Subcutaneous adipose tissue (tissue), 4 donors: Measurements from ENCODE around the gene NCBP2L. TPM values are rescaled to one million over a fixed set of nuclear protein-coding genes. Genes with fewer than 3 reads are reported as not detected.

Source experiments
- total RNA-seq, 4 donors: library from RNA; depleted of rRNA; stranded (reverse); fragments of >200 nt; gene quantifications; one replicate each; pipeline ENCODE4 v1.1.0, GENCODE V29; 2016
- TF ChIP-seq, protein P1 (sequence below): fragments of 450-650 bp; IDR thresholded peaks from one replicate; pipeline ENCODE4 v1.5.1; 2016; ENCODE audit warnings: low read depth, mild to moderate bottlenecking, control low read depth, antibody characterized with exemption, moderate library complexity

Gene NCBP2L
- total RNA-seq, 4 donors from 2014 or later = not detected

DNA sequence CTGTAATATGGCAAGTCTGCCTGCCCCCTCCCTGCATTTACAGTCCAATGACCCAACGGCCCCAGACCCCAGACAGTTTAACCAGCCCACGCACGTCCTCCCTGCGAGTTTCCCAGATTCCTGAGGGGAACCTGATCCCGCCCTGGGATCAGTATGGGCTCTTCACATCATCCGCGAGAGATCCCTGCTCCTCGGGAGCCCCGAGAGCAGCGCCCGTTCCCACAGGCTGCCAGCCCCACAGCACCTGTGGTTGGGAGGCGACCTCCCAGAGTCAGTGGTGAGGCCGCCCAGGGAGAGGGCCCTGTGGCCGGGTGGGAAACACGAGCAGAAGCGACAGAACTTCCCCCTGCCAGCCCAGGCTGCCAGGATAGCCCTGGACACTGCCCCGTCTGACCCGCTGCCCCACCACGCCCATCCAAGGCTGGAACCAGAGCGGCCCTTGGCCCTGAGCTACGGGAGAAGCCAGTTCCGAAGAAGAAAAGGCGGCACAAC lies 34.8 kb upstream of the NCBP2L start:
- TF ChIP-seq, protein P1, sequence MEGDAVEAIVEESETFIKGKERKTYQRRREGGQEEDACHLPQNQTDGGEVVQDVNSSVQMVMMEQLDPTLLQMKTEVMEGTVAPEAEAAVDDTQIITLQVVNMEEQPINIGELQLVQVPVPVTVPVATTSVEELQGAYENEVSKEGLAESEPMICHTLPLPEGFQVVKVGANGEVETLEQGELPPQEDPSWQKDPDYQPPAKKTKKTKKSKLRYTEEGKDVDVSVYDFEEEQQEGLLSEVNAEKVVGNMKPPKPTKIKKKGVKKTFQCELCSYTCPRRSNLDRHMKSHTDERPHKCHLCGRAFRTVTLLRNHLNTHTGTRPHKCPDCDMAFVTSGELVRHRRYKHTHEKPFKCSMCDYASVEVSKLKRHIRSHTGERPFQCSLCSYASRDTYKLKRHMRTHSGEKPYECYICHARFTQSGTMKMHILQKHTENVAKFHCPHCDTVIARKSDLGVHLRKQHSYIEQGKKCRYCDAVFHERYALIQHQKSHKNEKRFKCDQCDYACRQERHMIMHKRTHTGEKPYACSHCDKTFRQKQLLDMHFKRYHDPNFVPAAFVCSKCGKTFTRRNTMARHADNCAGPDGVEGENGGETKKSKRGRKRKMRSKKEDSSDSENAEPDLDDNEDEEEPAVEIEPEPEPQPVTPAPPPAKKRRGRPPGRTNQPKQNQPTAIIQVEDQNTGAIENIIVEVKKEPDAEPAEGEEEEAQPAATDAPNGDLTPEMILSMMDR = no peak

DNA sequence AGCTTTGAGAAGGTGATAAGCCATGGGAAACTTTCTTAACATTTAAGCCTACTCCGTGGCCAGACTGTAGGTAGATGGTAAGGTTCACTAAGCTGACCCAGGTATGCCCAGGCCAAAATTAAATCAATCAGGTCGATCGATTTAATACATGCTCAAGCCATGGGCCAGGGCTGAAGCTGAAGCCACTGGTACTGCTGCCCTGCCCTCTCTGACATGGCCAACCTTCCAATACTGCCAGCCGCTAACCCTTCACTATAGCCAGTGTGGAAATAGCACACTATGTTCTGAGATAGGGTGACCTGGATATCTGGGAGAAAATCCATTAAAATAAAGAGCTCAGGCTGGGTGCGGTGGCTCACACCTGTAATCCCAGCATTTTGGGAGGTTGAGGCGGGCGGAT lies 33.5 kb upstream of the NCBP2L start:
- TF ChIP-seq, protein P1 = no peak

DNA sequence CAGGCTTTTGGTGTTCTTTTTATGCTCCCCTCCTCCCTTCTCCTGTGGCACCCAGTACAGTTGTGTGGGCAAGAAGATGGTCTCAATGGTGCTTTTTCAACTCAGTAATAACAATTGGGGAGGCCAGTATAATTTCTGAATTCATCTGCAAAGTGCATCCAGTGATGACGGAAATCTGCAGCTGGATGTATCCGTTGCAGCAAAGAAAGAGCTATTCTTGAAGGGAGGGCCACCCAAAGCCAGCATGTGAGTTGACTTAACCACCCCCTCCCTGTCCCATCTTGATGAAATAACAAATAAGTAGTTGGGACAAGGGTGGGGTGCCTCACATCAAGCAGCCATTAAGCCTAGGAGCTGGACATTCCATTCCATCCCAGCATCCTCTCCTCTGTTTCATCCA lies 32.7 kb upstream of the NCBP2L start:
- TF ChIP-seq, protein P1 = no peak

DNA sequence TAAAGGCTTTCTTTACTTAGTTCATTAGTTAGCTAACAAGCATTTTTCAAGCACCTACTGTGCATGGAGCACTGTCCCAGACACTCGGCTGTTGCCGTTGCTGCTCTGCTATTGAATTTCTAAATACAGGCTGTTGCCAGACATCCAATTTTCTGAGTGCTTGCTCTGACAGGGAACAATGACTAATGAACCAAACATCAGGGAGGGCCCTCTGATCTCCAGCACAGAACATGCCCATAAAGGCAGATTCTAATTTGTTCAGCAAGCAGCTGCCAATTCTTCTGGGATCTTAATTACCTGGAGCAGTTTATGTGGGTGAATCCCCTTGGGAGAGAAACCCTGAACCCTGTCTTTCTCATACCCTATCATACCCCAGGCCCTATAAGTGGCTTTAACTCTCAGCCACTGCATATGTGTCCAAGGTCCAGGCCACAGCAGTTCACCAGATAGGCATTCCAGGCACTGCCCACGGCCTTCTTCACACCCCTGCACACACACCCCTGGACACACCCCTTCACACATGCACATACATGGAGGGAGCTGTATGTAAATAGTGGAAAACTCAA lies 29.9 kb upstream of the NCBP2L start:
- TF ChIP-seq, protein P1 = no peak

DNA sequence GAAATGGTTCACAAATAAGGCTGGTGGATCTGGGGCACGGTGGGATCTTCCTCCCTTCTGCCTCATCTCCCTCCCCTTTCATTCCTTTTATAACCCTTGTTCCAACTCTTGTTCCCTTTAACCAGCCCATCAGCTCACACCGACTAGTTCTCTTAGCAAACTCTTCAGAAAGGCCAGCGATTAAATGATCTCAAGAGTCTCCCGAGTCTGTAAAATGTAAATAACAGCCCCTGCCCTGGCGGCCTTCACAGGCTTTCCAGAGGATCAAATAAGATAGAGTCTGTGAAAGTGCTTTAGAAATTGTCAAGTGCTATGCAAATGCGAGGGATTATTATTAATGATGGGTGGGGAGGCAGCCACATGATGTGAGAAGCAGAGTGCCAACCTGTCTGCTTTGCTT lies 29.0 kb upstream of the NCBP2L start:
- TF ChIP-seq, protein P1 = no peak

DNA sequence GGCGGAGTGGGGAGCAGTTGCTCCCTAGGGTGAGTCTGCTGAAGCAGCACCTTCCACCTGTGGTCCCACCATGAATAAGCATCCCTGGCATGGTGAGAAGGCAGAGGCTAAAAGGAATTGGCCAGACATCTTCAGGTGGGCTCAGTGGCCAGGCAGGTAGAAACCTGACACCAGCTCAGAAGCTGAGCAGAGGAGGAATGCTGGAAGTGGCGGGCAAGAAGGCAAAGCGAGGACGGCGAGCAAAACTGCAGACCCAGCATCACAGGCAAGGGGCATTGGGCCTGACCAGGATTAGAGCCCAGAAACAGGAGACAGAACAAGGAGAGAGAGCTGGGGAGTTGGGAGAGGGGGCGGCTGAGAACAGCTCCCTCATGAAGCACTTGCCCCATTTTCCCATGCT lies 27.3 kb upstream of the NCBP2L start:
- TF ChIP-seq, protein P1 = no peak

DNA sequence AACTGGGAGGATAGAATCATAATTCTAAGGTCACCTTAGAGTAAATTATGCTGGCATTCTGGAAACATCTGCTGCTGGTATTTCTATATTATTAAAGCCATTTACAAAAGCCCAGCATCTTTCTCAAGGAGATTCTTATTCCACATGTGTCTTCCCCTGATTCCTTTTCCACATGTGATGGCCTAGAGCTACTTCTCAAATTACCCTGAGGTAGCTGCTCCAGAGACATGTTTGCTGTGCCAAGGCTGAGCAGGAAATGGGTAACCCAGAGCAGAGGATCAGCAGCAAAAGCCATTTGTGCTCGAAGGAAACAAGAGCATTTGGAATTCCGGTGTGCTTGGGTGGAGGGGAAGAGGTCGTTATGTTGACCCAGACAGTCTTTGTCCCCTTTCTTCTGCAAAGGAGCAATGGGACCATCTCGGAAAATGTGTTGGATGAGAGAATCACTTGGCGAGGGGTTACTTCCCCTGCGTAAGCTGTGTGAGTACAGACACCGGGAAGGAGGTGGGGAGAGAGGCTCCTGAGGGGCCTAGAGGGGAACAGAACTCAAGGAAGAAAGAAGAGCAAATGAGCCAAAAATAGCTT lies 26.6 kb upstream of the NCBP2L start:
- TF ChIP-seq, protein P1 = no peak
